Tongue (tissue), 2 donors: ENCODE data around the gene IGSF1. TPM values are rescaled to one million over a fixed set of nuclear protein-coding genes. Genes with fewer than 3 reads are reported as not detected.
A peak's percentile ranks its signal among the peaks of the same experiment; 100 is the strongest.
"Not testable (repeated sequence)": the region's sequence is repeated elsewhere in the genome, so short reads cannot be mapped to it uniquely, and the experiment has no call there.

Experiments used
- DNase-seq: peaks from one replicate; pipeline ENCODE4 v3.0.0-alpha.2; 2015
- total RNA-seq: library from RNA; depleted of rRNA; stranded (reverse); fragments of >200 nt; gene quantifications from one replicate; pipeline ENCODE4 v1.2.3, GENCODE V29; 2014

IGSF1 gene
- total RNA-seq, 1 donor from 2014 or later: 69.3 TPM

DNA sequence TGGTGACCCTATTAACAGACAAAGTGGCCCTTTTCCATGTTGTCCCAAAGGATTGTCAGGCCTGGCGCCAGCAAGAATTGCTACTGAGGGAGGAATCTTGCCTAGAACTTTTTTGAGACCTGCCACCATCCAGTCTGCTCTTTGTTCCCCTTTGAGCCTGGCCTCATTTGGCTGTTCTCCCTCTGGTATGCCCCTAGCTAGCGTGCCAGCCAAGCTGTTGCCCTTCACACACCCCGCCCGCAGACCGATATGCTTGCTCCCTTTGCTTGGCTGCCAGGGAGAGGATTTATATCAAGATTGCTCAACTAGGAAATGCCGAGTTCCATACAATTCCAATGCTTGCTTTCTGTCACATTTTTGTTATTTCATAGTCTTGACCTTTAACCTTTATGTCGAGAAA lies 24.4 kb downstream of the IGSF1 start:
- no peak for DNase-seq

DNA sequence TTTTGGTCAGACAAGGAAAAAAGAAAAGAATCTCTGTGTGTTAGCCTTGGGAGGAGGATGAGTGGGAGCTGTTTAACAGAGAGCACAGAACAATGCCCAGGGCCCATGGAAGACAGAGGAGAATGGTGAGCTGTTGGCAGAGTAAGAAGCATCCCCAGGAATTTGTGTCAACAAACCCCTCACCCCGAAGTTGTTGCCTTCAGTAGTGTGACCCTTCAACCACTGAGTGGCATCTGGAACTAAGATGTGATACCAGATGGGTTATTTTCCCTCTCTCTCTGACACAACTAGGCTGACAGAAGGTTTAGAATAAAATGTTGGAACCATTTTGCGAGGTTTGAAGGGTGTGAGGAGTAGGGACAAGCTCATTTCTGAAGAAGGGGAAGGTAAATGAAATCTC lies 25.1 kb downstream of the IGSF1 start:
- DNase-seq: no peak

DNA sequence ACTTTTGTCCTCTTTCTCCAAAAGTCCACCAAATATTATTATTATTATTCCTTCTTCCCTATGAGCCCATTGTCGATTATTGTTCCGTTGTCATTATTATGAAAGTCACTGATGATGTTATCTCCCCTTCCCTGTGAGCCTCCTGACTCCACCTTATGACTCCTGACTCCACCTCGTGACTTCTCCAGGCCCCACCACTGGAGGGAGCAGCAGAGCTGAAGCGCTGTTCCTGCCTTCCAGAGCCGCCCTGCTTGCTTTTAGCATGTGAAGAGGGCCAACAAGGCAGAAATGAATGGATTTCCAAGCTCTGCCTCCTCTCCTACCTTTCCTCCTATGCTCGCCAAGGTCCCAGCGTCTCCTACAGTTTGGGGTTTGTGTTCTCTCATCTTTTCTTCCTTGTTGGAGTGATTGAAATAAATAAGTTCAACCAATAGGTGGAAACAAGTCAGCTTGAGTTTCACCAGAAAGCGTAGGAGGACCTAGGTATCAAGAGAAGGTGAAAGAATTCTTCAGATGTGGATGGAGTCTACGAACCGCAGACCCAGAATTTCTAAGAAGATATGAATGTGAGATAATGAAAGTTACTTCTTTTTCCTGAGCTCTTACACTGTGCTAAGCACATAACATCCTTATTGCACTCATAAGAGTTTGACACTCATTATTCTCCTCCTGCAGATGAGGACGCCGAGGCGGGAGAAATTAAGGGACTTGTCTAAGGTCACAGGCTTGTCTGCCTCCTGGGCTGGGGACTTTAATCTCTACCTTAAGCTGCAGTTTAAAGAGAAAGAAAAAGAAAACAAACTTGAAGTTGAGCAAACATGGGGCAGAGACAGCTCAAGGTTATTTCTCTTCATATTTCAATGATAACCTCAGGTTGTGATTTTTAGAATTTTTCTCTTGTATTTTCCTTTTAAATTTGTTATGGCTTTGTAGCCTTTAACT lies 26.1 kb downstream of the IGSF1 start:
- no peak for DNase-seq

DNA sequence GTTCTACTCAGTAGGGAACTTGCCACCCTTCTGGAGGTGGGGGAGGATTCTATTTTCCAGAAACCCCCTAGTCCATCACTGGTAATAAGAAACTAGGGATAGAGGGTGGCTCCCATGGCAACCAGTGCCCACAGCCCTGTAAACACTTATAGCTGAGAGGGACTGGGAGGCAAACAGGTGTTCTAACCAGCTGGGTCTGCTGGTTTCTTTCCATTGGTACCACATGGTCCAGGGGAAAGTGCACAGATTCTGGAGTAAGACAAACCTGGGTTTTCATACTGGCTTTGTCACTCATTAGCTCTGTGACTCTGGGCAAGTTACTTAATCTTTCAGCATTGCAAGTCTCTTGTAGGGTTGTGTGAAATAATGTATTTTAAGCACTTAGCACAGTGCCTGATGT lies 26.9 kb downstream of the IGSF1 start:
- peak; percentile 23 for DNase-seq

DNA sequence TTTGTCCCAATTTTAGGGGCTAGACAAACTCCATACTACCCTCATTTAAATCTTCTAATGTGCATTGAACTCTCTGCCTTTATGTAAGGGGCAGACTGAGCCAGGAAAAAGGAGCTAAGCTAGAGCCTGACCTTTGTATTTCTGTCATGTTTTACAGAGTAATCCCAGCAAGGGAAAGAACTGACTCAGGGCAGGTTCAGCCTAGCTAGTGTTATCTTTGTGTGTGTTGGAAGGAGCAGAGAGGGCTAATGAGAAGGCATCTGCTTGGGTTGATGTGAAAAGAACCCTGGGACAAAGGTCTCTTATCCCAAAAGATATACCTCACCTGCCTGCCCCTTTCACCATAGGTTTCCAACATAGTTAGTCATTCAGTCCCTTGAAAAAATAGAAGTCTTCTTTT lies 31.7 kb downstream of the IGSF1 start:
- no peak for DNase-seq

DNA sequence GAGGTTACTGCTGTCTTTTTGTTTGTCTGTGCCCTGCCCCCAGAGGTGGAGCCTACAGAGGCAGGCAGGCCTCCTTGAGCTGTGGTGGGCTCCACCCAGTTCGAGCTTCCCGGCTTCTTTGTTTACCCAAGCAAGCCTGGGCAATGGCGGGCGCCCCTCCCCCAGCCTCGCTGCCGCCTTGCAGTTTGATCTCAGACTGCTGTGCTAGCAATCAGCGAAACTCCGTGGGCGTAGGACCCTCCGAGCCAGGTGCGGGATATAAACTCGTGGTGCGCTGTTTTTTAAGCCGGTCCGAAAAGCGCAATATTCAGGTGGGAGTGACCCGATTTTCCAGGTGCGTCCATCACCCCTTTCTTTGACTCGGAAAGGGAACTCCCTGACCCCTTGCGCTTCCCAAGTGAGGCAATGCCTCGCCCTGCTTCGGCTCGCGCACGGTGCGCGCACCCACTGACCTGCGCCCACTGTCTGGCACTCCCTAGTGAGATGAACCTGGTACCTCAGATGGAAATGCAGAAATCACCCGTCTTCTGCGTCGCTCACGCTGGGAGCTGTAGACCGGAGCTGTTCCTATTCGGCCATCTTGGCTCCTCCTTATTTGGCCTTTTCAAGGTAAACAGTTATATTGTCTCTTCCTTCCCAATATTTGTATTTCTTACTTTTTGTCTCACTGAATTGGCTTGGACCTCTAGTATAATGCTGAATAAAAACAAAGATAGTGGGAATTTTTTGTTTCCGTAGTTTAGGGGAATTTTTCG lies 37.9 kb downstream of the IGSF1 start:
- not testable (repeated sequence) for DNase-seq

DNA sequence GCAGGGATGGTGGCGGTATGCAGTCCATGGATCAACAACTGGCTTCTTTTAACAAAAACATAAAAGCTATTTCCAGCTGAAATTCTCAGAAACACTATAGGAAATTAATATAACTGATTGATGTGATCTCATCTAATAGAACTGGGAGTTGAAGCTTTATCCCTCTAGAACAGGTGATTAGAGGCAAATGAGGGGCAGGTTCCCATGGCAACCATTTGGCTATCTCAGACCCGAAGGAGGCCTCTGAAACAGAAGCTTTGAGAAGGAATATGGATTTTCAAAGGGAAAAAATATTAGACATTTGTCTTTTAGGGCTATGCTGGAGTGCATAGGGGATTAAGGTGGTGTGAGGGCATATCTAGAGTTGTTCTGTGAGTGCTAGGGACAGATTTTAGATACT lies 50.0 kb downstream of the IGSF1 start:
- DNase-seq: no peak

DNA sequence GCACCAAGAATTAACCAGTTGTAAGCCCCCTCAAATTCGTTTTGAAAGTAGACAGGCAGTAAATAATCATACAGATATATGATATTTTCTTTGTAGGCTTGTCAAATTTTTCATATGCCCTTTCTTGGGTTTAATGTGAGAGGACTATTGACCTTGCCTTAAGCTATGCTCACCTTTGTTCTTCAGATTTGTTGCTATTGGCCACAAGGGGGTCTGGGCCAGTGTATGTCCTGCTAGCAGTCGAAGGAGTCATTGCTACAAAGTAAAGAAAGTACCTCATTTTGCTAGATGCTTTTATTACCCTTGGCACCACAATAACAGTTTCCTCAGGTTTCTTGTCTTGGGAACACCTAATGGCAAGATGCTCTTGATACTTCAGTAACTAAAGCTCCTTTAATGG lies 51.7 kb downstream of the IGSF1 start:
- DNase-seq: no peak

DNA sequence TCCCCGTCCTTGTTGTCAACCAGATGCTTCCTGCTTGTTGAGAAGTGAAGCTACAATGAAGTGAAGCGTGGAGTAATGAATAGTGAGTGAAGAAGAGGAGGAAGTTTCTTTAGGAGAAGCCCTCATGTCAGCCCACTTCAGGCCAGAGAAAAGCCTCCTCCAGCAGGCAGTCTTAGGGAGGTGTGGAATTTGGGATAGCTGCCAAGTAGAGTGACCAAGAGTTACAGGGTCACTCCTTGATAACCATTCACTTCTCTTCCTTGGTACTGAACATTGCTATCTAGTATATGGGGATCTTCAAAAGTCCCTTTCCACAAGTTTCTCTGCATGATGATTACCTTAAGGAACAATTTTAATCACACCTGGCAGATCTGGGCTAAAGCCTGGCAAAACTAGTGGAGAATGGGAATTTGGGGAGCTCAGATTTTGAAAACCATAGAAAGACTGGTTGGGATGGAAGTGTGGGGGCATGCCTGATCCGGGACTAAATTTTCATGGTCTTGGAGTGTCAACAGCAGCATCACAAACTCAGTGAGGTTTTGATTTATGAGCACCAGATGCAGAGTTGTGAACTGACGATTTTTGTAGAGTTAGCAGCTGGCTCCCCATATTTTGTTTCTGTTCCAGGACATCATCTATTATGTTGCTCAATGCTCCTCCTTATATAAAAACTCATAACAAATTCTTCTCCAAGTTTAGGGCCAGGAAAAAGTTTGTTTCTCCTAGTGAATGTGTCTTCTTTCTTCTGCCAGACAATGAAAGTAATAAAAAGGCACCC lies 53.1 kb downstream of the IGSF1 start:
- DNase-seq: peak; percentile 86

DNA sequence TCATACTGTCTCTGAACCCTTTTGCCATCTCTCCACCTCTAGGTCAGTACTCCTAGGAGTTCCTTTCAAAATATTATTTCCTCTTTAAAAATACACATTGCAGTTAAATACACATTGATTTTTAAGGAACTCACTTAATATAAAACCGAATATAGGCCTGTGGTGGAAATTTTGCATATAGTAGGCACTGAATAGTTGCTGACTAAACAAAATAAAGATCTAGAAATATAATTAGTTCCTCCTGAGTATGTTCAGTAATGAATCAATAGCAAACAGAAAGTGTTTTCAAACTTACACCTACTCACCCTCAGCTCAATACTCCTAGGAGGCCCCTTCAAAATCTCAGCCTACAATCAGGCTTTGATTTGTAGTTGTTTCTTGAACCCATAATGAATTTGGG lies 61.5 kb downstream of the IGSF1 start:
- no peak for DNase-seq

DNA sequence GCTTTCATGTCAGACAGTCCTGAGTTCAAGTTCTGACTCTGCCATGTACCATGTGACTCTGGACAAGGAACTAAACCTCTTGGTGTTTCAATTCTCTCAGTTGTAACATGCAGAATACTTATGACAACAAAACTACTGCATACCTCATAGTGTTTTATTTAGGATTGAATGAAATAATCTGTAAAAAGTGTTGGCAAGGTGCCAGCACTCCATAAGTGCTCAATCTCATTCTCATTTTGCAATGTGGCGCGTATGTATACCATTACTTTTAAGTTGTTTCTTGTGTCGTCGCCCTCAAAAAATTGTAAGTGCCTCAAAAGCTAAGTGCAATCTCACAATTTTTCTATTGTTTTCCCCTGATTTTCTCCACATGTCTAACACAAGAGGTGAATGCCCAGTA lies 62.5 kb downstream of the IGSF1 start:
- no peak for DNase-seq

DNA sequence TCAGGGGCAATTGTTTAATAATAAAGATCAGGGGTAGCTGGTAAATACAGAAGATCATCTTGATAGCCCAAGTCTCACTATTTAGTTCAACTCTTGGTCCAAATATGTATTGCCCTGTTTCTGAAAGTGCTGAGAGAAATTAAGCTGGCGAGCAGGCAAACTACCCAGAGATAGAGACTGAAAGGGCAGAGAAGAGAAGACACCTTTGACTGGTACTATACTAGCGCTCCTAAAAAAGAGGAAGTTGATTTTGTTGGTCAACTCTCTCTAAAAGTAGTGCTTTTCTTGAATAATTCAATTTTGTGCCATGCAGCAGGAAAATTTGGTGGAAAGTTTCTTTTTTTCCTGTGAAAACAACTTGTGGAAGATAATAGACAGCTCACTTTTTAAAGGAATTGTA lies 64.0 kb downstream of the IGSF1 start:
- DNase-seq: no peak

Other genes with a start within 250 kb of the IGSF1 start
- 172 TPM for gene ARHGAP36, start 231.0 kb downstream of the IGSF1 start, total RNA-seq